Measurements from ENCODE around the gene AGBL4. TPM values are rescaled to one million over a fixed set of nuclear protein-coding genes. Genes with fewer than 3 reads are reported as not detected.
"Not testable (repeated sequence)": the region's sequence is repeated elsewhere in the genome, so short reads cannot be mapped to it uniquely, and the experiment has no call there.

The AGBL4 gene
- total RNA-seq, 2 donors from 2014 or later, result not detected

- ATAC-seq (ENCODE audit: insufficient number of reproducible peaks, low FRiP score, low read depth) (no peak), DNase-seq (ENCODE audit: low spot score) (no peak)
- no peak overlapping the region for H3K4me3 ChIP-seq
- H3K27ac ChIP-seq, result no peak overlapping the region
- H3K4me1 ChIP-seq (ENCODE audit: control insufficient read depth in 1 of 2, low read depth in 2 of 2), result no peaks in the 10 kb centered on the region
- TF ChIP-seq CTCF (IDR thresholded peaks at IDR 0.05), result no peak
- no peaks in the 10 kb centered on the region for H3K36me3 ChIP-seq
- no peaks in the 10 kb centered on the region for H3K27me3 ChIP-seq (replicated peaks; ENCODE audit: insufficient read depth)
- H3K9me3 ChIP-seq, result no peaks in the 10 kb centered on the region
Measured at GRCh38 chr1:49824261-49824660, 199.5 kb downstream of the AGBL4 start.

- Histone ChIP-seq H3K4me3 (no peak overlapping the region), H3K27me3 (replicated peaks; ENCODE audit: insufficient read depth) (no peaks in the 10 kb centered on the region), H3K4me1 (ENCODE audit: control insufficient read depth in 1 of 2, low read depth in 2 of 2) (no peaks in the 10 kb centered on the region), H3K27ac (no peak overlapping the region), H3K36me3 (no peaks in the 10 kb centered on the region), H3K9me3 (no peaks in the 10 kb centered on the region)
- no peak for ATAC-seq (ENCODE audit: insufficient number of reproducible peaks, low FRiP score, low read depth)
- DNase-seq (ENCODE audit: low spot score), result no peak
- no peak for TF ChIP-seq CTCF (IDR thresholded peaks at IDR 0.05)
Measured at GRCh38 chr1:49817681-49818080, 206.1 kb downstream of the AGBL4 start.

- H3K9me3 ChIP-seq; H3K4me3 ChIP-seq; ATAC-seq (ENCODE audit: insufficient number of reproducible peaks, low FRiP score, low read depth); H3K27ac ChIP-seq; H3K4me1 ChIP-seq (ENCODE audit: control insufficient read depth in 1 of 2, low read depth in 2 of 2); H3K36me3 ChIP-seq; DNase-seq (ENCODE audit: low spot score); H3K27me3 ChIP-seq (replicated peaks; ENCODE audit: insufficient read depth): not testable (repeated sequence)
Measured at GRCh38 chr1:49787013-49787412, 236.7 kb downstream of the AGBL4 start.

- Histone ChIP-seq H3K36me3 (no peaks in the 10 kb centered on the region), H3K27ac (no peak overlapping the region), H3K4me1 (ENCODE audit: control insufficient read depth in 1 of 2, low read depth in 2 of 2) (no peaks in the 10 kb centered on the region), H3K27me3 (replicated peaks; ENCODE audit: insufficient read depth) (no peaks in the 10 kb centered on the region), H3K4me3 (no peak overlapping the region), H3K9me3 (no peaks in the 10 kb centered on the region)
- DNase-seq (ENCODE audit: low spot score), result no peak
- ATAC-seq (ENCODE audit: insufficient number of reproducible peaks, low FRiP score, low read depth), result no peak
- no peak for TF ChIP-seq CTCF (IDR thresholded peaks at IDR 0.05)
Measured at GRCh38 chr1:49765034-49765433, 258.7 kb downstream of the AGBL4 start.

- not testable (repeated sequence) for H3K4me1 ChIP-seq (ENCODE audit: control insufficient read depth in 1 of 2, low read depth in 2 of 2); H3K36me3 ChIP-seq; DNase-seq (ENCODE audit: low spot score); ATAC-seq (ENCODE audit: insufficient number of reproducible peaks, low FRiP score, low read depth); H3K27ac ChIP-seq; H3K9me3 ChIP-seq; H3K4me3 ChIP-seq; H3K27me3 ChIP-seq (replicated peaks; ENCODE audit: insufficient read depth)
Measured at GRCh38 chr1:49738118-49738517, 285.6 kb downstream of the AGBL4 start.

GRCh38 chr1:49728377-49728776 is 295.4 kb downstream of the AGBL4 start:
- DNase-seq (ENCODE audit: low spot score) (no peak), ATAC-seq (ENCODE audit: insufficient number of reproducible peaks, low FRiP score, low read depth) (no peak)
- H3K4me1 ChIP-seq (ENCODE audit: control insufficient read depth in 1 of 2, low read depth in 2 of 2), result no peaks in the 10 kb centered on the region
- H3K27ac ChIP-seq, result no peak overlapping the region
- H3K36me3 ChIP-seq, result no peaks in the 10 kb centered on the region
- no peaks in the 10 kb centered on the region for H3K27me3 ChIP-seq (replicated peaks; ENCODE audit: insufficient read depth)
- H3K4me3 ChIP-seq, result no peak overlapping the region
- no peaks in the 10 kb centered on the region for H3K9me3 ChIP-seq
- TF ChIP-seq CTCF (IDR thresholded peaks at IDR 0.05), result no peak
